Neural crest cell (in vitro differentiated cells): Measurements from ENCODE around the gene GAS6. TPM values are rescaled to one million over a fixed set of nuclear protein-coding genes. Genes with fewer than 3 reads are reported as not detected.

Experiments
- DNase-seq: peaks from one replicate; pipeline ENCODE4 v3.0.0; 2021; ENCODE audit warnings: low read depth, mixed read lengths, low spot score
- H3K27ac Mint-ChIP-seq: one replicate; pipeline ENCODE4 v1.8.0; 2021; ENCODE audit warnings: mild to moderate bottlenecking, mixed read lengths; ENCODE audit not compliant: unreplicated experiment
- H3K27me3 Mint-ChIP-seq: 2 replicates; pipeline ENCODE4 v1.8.0; 2021; ENCODE audit warnings: low read depth, mild to moderate bottlenecking, mixed read lengths
- H3K36me3 Mint-ChIP-seq: 2 replicates; pipeline ENCODE4 v1.8.0; 2021; ENCODE audit warnings: low read depth, mild to moderate bottlenecking, mixed read lengths
- H3K4me1 Mint-ChIP-seq: 2 replicates; pipeline ENCODE4 v1.8.0; 2021; ENCODE audit warnings: mixed read lengths
- H3K4me3 Mint-ChIP-seq: one replicate; pipeline ENCODE4 v1.8.0; 2021; ENCODE audit warnings: mild to moderate bottlenecking, mixed read lengths
- H3K9me3 Mint-ChIP-seq: 2 replicates; pipeline ENCODE4 v1.8.0; 2021; ENCODE audit warnings: mixed read lengths
- CTCF ChIP-seq: fragments of 200-600 bp; sonication (generic); conservative IDR thresholded peaks from 2 replicates; pipeline ENCODE4 v1.5.0; 2021; ENCODE audit warnings: antibody characterized with exemption, mild to moderate bottlenecking
- total RNA-seq: library from RNA; stranded (reverse); gene quantifications from 2 replicates; pipeline ENCODE4 v1.2.1, GENCODE V29; 2021

The GAS6 gene
- total RNA-seq, 1 donor from 2014 or later, result 9.0 TPM

GRCh38 chr13:113843864-113844556 is 19.9 kb downstream of the GAS6 start:
- no peak for DNase-seq
- H3K4me3 Mint-ChIP-seq, result no peak overlapping the region
- no peaks in the 10 kb centered on the region for H3K9me3 Mint-ChIP-seq
- TF ChIP-seq CTCF, result no peak
- no peak overlapping the region for H3K27ac Mint-ChIP-seq
- H3K36me3 Mint-ChIP-seq, result no peaks in the 10 kb centered on the region
- H3K27me3 Mint-ChIP-seq, result no peaks in the 10 kb centered on the region
- peaks cover 4% of the 10 kb centered on the region for H3K4me1 Mint-ChIP-seq

GRCh38 chr13:113843063-113843654 is 20.7 kb downstream of the GAS6 start:
- no peak for DNase-seq
- Mint-ChIP-seq H3K4me1 (peaks cover 4% of the 10 kb centered on the region), H3K9me3 (no peaks in the 10 kb centered on the region), H3K27me3 (no peaks in the 10 kb centered on the region), H3K27ac (no peak overlapping the region), H3K4me3 (no peak overlapping the region), H3K36me3 (no peaks in the 10 kb centered on the region)
- no peak for TF ChIP-seq CTCF

GRCh38 chr13:113842336-113843062 is 21.4 kb downstream of the GAS6 start:
- no peak overlapping the region for H3K4me3 Mint-ChIP-seq
- H3K27ac Mint-ChIP-seq, result no peak overlapping the region
- TF ChIP-seq CTCF, result no peak
- H3K36me3 Mint-ChIP-seq, result no peaks in the 10 kb centered on the region
- peaks cover 9% of the 10 kb centered on the region for H3K4me1 Mint-ChIP-seq
- H3K9me3 Mint-ChIP-seq, result no peaks in the 10 kb centered on the region
- H3K27me3 Mint-ChIP-seq, result no peaks in the 10 kb centered on the region
- DNase-seq, result no peak

GRCh38 chr13:113841353-113841650 is 22.6 kb downstream of the GAS6 start:
- Mint-ChIP-seq H3K9me3 (no peaks in the 10 kb centered on the region), H3K36me3 (no peaks in the 10 kb centered on the region), H3K4me3 (no peak overlapping the region), H3K27ac (no peak overlapping the region), H3K4me1 (peaks cover 16% of the 10 kb centered on the region), H3K27me3 (no peaks in the 10 kb centered on the region)
- no peak for DNase-seq
- no peak for TF ChIP-seq CTCF

GRCh38 chr13:113840541-113841352 is 23.1 kb downstream of the GAS6 start:
- H3K27ac Mint-ChIP-seq, result no peak overlapping the region
- peaks cover 16% of the 10 kb centered on the region for H3K4me1 Mint-ChIP-seq
- no peak overlapping the region for H3K4me3 Mint-ChIP-seq
- H3K9me3 Mint-ChIP-seq, result no peaks in the 10 kb centered on the region
- TF ChIP-seq CTCF, result no peak
- no peak for DNase-seq
- H3K36me3 Mint-ChIP-seq, result no peaks in the 10 kb centered on the region
- no peaks in the 10 kb centered on the region for H3K27me3 Mint-ChIP-seq
